T-cell (primary cell): ENCODE data around the gene CCDC12. TPM values are rescaled to one million over a fixed set of nuclear protein-coding genes. Genes with fewer than 3 reads are reported as not detected.
"Not testable (repeated sequence)": the region's sequence is repeated elsewhere in the genome, so short reads cannot be mapped to it uniquely, and the experiment has no call there.

ENCODE experiments used
- ATAC-seq, 4 experiments: fragments of 200-7000 bp in 3 of 4; fragments of 150-1000 bp in 1 of 4; cut with Tn5 transposase; replicated peaks in 1 of 4; 1 replicate in 3 of 4; 2 replicates in 1 of 4; pipeline ENCODE4 v1.10.0; 2021; ENCODE audit warnings: moderate library complexity in 3 of 4, mild to moderate bottlenecking in 2 of 4, moderate number of reproducible peaks in 1 of 4
- CTCF ChIA-PET, 2 donors: fragments of 300-600 bp; sonication (Branson Sonifier 250); formaldehyde crosslinking; loops; one replicate each; lab custom pipeline; 2022; ENCODE audit warnings: antibody characterized with exemption in 2 of 2; lab: Charles Lee
- POLR2A ChIA-PET, 2 donors: fragments of 300-600 bp; sonication (Branson Sonifier 250); formaldehyde crosslinking; loops; one replicate each; lab custom pipeline; 2022; ENCODE audit warnings: antibody characterized with exemption in 2 of 2; lab: Charles Lee
- DNase-seq, 35 experiments: peaks; one replicate each; pipeline versions ENCODE4 v3.0.0 to v3.0.0-alpha.2; 2013 to 2023
- H3K27ac ChIP-seq: one replicate; pipeline ENCODE4 v1.5.1; 2013; ENCODE audit warnings: low read length
- H3K27me3 ChIP-seq, 2 experiments: replicated peaks in 1 of 2; 1 replicate in 1 of 2; 2 replicates in 1 of 2; pipeline versions ENCODE4 v1.6.1 to v1.7.0; 2013; ENCODE audit warnings: low read length in 1 of 2, mixed read lengths in 1 of 2; ENCODE audit not compliant: control insufficient read depth in 2 of 2, insufficient read depth in 2 of 2; ENCODE audit errors: extremely low read depth in 1 of 2
- H3K36me3 ChIP-seq, 2 donors: 1 replicate in 1 of 2; 2 replicates in 1 of 2; pipeline versions ENCODE4 v1.6.1 to v1.7.0; 2013; ENCODE audit warnings: low read length in 1 of 2; ENCODE audit not compliant: control insufficient read depth in 2 of 2, insufficient read depth in 1 of 2; ENCODE audit errors: extremely low read depth in 1 of 2
- H3K4me1 ChIP-seq, 2 experiments: 1 replicate in 1 of 2; 2 replicates in 1 of 2; pipeline versions ENCODE4 v1.6.1 to v1.7.0; 2013; ENCODE audit warnings: low read length in 2 of 2, mixed read lengths in 1 of 2; ENCODE audit not compliant: insufficient read depth in 2 of 2, control insufficient read depth in 1 of 2; ENCODE audit errors: extremely low read depth in 1 of 2
- H3K4me3 ChIP-seq, 2 donors: 1 replicate in 1 of 2; 2 replicates in 1 of 2; pipeline versions ENCODE4 v1.5.1 to v1.7.0; 2013; ENCODE audit warnings: mild to moderate bottlenecking in 2 of 2, low read length in 1 of 2, moderate library complexity in 1 of 2; ENCODE audit not compliant: control insufficient read depth in 1 of 2; ENCODE audit errors: extremely low read depth in 1 of 2
- H3K9me3 ChIP-seq: 2 replicates; pipeline ENCODE4 v1.7.0; 2013
- H3K27ac Mint-ChIP-seq, 2 donors: one replicate each; pipeline ENCODE4 v1.8.0; 2020 to 2021; ENCODE audit warnings: mild to moderate bottlenecking in 2 of 2, mixed read lengths in 2 of 2
- H3K27me3 Mint-ChIP-seq, 2 donors: one replicate each; pipeline ENCODE4 v1.8.0; 2021 to 2022; ENCODE audit warnings: mixed read lengths in 2 of 2
- H3K36me3 Mint-ChIP-seq: one replicate; pipeline ENCODE4 v1.8.0; 2021; ENCODE audit warnings: mixed read lengths
- H3K4me1 Mint-ChIP-seq, 3 donors: one replicate each; pipeline ENCODE4 v1.8.0; 2020 to 2022; ENCODE audit warnings: mixed read lengths in 3 of 3, mild to moderate bottlenecking in 1 of 3
- H3K4me3 Mint-ChIP-seq, 3 donors: one replicate each; pipeline ENCODE4 v1.8.0; 2020 to 2022; ENCODE audit warnings: mild to moderate bottlenecking in 3 of 3, mixed read lengths in 3 of 3, moderate library complexity in 3 of 3
- H3K9me3 Mint-ChIP-seq, 3 donors: one replicate each; pipeline ENCODE4 v1.8.0; 2020 to 2022; ENCODE audit warnings: mixed read lengths in 3 of 3
- WGBS: methylation state at CpG from one replicate; pipeline ENCODE4 v1.1.5; 2013; ENCODE audit warnings: missing lambda C conversion rate; ENCODE audit not compliant: insufficient coverage; 5-methylcytosine and 5-hydroxymethylcytosine counted together
- total RNA-seq, 35 experiments: library from RNA in 6 of 35; stranded (reverse) in 6 of 35; fragments of 120-200 nt in 1 of 35; gene quantifications; one replicate each; pipeline versions ENCODE4 v1.2.1 to v1.2.4 and lab custom pipeline; 2013 to 2026

The CCDC12 gene
- total RNA-seq, 5 donors from 2014 or later (not counting 1 experiment from before 2014, with no cell fraction given): 66.5 to 78.4 (median 72.8) TPM

- ChIA-PET CTCF (interaction anchor here in 1 of 2 donors (0.7 to 1.0 kb wide), 2 partner anchors 57 to 145 kb away, joined by 3 to 4 read pairs; no protein-coding TSS in a partner anchor), POLR2A (no interaction called here)
- Histone ChIP-seq H3K27me3 (no peaks in the 10 kb centered on the region), H3K9me3 (no peaks in the 10 kb centered on the region), H3K4me3 (no peak overlapping the region), H3K36me3 (peaks cover 2 to 36% of the 10 kb centered on the region in 2 donors), H3K4me1 (peaks cover 16 to 87% of the 10 kb centered on the region in 2 experiments), H3K27ac (no peak overlapping the region)
- peaks cover 91 to 93% (median 92%) of the 10 kb centered on the region in 3 donors for H3K4me1 Mint-ChIP-seq
- WGBS: 79% methylated on average over 3 of the region's 3 CpGs
- DNase-seq: no peak
- peaks cover 24% of the 10 kb centered on the region for H3K36me3 Mint-ChIP-seq
- H3K27me3 Mint-ChIP-seq: no peaks in the 10 kb centered on the region
- H3K27ac Mint-ChIP-seq: peak overlapping the region; percentile 72 to 79
- no peaks in the 10 kb centered on the region for H3K9me3 Mint-ChIP-seq
- no peak for ATAC-seq
- peak overlapping the region in 1 of 3 donors; percentile 70 for H3K4me3 Mint-ChIP-seq
These were observed 6.0 kb downstream of the CCDC12 start for GRCh38 chr3:46970391-46971091.

- H3K36me3 Mint-ChIP-seq: peaks cover 19% of the 10 kb centered on the region
- Histone ChIP-seq H3K9me3 (no peaks in the 10 kb centered on the region), H3K4me1 (peaks cover 12 to 77% of the 10 kb centered on the region in 2 experiments), H3K27me3 (no peaks in the 10 kb centered on the region), H3K4me3 (no peak overlapping the region), H3K27ac (no peak overlapping the region), H3K36me3 (peaks cover 2 to 36% of the 10 kb centered on the region in 2 donors)
- no peaks in the 10 kb centered on the region for H3K9me3 Mint-ChIP-seq
- no peak overlapping the region for H3K4me3 Mint-ChIP-seq
- ChIA-PET CTCF (interaction anchor here in 1 of 2 donors (0.7 kb wide), 1 partner anchor 361 kb away, joined by 3 read pairs; no protein-coding TSS in a partner anchor), POLR2A (interaction anchor here in 1 of 2 donors (0.7 kb wide), 1 partner anchor 17 kb away, joined by 5 read pairs; no protein-coding TSS in a partner anchor)
- WGBS: 61% methylated on average over 4 of the region's 9 CpGs
- H3K27ac Mint-ChIP-seq: peak overlapping the region in 1 of 2 donors; percentile 28
- H3K4me1 Mint-ChIP-seq: peaks cover 82 to 86% (median 84%) of the 10 kb centered on the region in 3 donors
- ATAC-seq (no peak), DNase-seq (no peak)
- no peaks in the 10 kb centered on the region for H3K27me3 Mint-ChIP-seq
These were observed 7.6 kb downstream of the CCDC12 start for GRCh38 chr3:46968783-46969428.

GRCh38 chr3:46966811-46967210 lies 9.7 kb downstream of the CCDC12 start:
- ChIA-PET CTCF (no interaction called here), POLR2A (interaction anchor here in 1 of 2 donors (0.6 kb wide), 1 partner anchor 16 kb away, joined by 5 read pairs; no protein-coding TSS in a partner anchor)
- H3K27me3 Mint-ChIP-seq: no peaks in the 10 kb centered on the region
- H3K4me1 ChIP-seq: peaks cover 9 to 66% of the 10 kb centered on the region in 2 experiments
- H3K4me3 Mint-ChIP-seq: peak overlapping the region in 1 of 3 donors; percentile 29
- H3K36me3 Mint-ChIP-seq: peaks cover 24% of the 10 kb centered on the region
- H3K9me3 ChIP-seq: no peaks in the 10 kb centered on the region
- H3K4me1 Mint-ChIP-seq: peaks cover 79 to 85% (median 79%) of the 10 kb centered on the region in 3 donors
- peaks cover 2 to 36% of the 10 kb centered on the region in 2 donors for H3K36me3 ChIP-seq
- H3K27me3 ChIP-seq: no peaks in the 10 kb centered on the region
- peak overlapping the region; percentile 66 to 73 for H3K27ac Mint-ChIP-seq
- H3K27ac ChIP-seq: no peak overlapping the region
- H3K9me3 Mint-ChIP-seq: no peaks in the 10 kb centered on the region
- no peak overlapping the region for H3K4me3 ChIP-seq
- ATAC-seq (peak in 3 of 4 experiments; percentile 27 to 45 (median 38)), DNase-seq (no peak)
- 64% methylated on average over 5 of the region's 5 CpGs for whole genome bisulfite sequencing

DNA sequence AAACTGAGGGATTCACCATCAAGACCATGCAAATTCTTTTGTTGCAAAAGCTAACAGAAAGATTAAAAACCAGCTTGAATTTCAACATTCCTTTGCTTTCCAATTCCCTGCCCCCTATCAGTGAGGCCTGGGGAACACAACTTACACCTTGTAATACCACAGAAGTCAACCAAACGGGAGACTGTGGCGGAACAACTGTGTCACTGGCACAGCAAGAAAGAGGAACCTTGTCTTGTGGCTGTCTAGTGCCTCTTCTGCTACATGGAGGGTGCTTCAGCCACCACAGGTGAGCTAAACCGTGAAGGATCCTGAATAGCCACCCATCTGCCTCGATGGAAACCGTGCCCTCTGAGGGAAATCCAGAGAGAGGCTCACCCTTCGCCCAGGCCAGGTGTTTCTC lies 11.4 kb downstream of the CCDC12 start:
- H3K4me3 ChIP-seq: no peak overlapping the region
- Mint-ChIP-seq H3K27me3 (no peaks in the 10 kb centered on the region), H3K9me3 (no peaks in the 10 kb centered on the region), H3K4me1 (peaks cover 79 to 85% (median 79%) of the 10 kb centered on the region in 3 donors), H3K27ac (peak overlapping the region in 1 of 2 donors; percentile 11), H3K4me3 (no peak overlapping the region), H3K36me3 (peaks cover 20% of the 10 kb centered on the region)
- peaks cover 0 to 24% of the 10 kb centered on the region in 2 donors for H3K36me3 ChIP-seq
- ChIA-PET CTCF (no interaction called here), POLR2A (no interaction called here)
- ATAC-seq (peak in 1 of 4 experiments; percentile 31), DNase-seq (no peak)
- H3K4me1 ChIP-seq: peaks cover 13 to 63% of the 10 kb centered on the region in 2 experiments
- H3K27ac ChIP-seq: no peak overlapping the region
- WGBS: 66% methylated on average over 4 of the region's 6 CpGs
- no peaks in the 10 kb centered on the region for H3K9me3 ChIP-seq
- H3K27me3 ChIP-seq: no peaks in the 10 kb centered on the region

- POLR2A ChIA-PET, H3K9me3 Mint-ChIP-seq, H3K4me3 ChIP-seq, H3K27me3 ChIP-seq, H3K27me3 Mint-ChIP-seq, H3K27ac Mint-ChIP-seq, DNase-seq, H3K27ac ChIP-seq, ATAC-seq, H3K9me3 ChIP-seq, H3K4me3 Mint-ChIP-seq, CTCF ChIA-PET: not testable (repeated sequence)
- 94% methylated on average over 7 of the region's 36 CpGs for WGBS
- Mint-ChIP-seq H3K36me3 (peaks cover 13% of the 10 kb centered on the region), H3K4me1 (peaks cover 80 to 86% (median 80%) of the 10 kb centered on the region in 3 donors)
- Histone ChIP-seq H3K36me3 (peaks cover 0 to 26% of the 10 kb centered on the region in 2 donors), H3K4me1 (peaks cover 23 to 63% of the 10 kb centered on the region in 2 experiments)
These were observed 12.4 kb downstream of the CCDC12 start for GRCh38 chr3:46964038-46964590.

DNA sequence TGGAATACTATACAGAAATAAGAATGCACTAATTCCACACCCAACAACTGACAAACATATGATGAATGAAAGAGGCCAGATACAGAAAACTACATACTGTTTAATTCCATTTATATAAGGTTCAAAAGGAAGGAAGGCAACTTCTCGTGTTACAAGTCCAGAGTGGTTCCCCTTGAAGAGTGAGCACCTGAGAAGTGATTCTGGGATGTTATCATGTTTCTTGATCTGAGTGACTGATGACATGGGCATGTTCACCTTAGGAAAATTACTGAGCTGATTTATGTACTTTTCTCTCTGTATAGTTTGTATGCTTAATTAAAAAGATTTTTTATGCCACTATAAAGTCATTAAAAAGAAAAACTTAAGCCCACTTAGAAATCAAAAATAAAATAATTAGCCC lies 13.6 kb downstream of the CCDC12 start:
- DNase-seq: no peak
- H3K36me3 ChIP-seq: peaks cover 0 to 23% of the 10 kb centered on the region in 2 donors
- no peak overlapping the region for H3K4me3 ChIP-seq
- Mint-ChIP-seq H3K36me3 (peaks cover 11% of the 10 kb centered on the region), H3K27me3 (no peaks in the 10 kb centered on the region), H3K27ac (peak overlapping the region in 1 of 2 donors; percentile 1), H3K9me3 (no peaks in the 10 kb centered on the region), H3K4me3 (no peak overlapping the region), H3K4me1 (peaks cover 80 to 86% (median 80%) of the 10 kb centered on the region in 3 donors)
- ATAC-seq: no peak
- no peak overlapping the region for H3K27ac ChIP-seq
- H3K9me3 ChIP-seq: no peaks in the 10 kb centered on the region
- no CpG with 5 or more reads among the region's 1 CpG for WGBS
- no peaks in the 10 kb centered on the region for H3K27me3 ChIP-seq
- POLR2A ChIA-PET: no interaction called here
- H3K4me1 ChIP-seq: peaks cover 30 to 61% of the 10 kb centered on the region in 2 experiments
- CTCF ChIA-PET: interaction anchor here in 1 of 2 donors (0.5 kb wide), 1 partner anchor 133 kb away, joined by 4 read pairs; no protein-coding TSS in a partner anchor
